Measurements from ENCODE around the gene DACH1.
"Not testable (repeated sequence)": the region's sequence is repeated elsewhere in the genome, so short reads cannot be mapped to it uniquely, and the experiment has no call there.

DACH1 gene

GRCh38 chr13:71851498-71852409, 15.2 kb downstream of the DACH1 start:
- no peak overlapping the region for H3K4me3 ChIP-seq (ENCODE audit: low read depth, low read length)
- no peak for DNase-seq (ENCODE audit: low read depth)
- no peak for TF ChIP-seq CTCF (conservative IDR thresholded peaks at IDR 0.05; ENCODE audit: low read depth, low read length)

- H3K4me3 ChIP-seq (ENCODE audit: low read depth, low read length) = no peak overlapping the region
- no peak for TF ChIP-seq CTCF (conservative IDR thresholded peaks at IDR 0.05; ENCODE audit: low read depth, low read length)
- DNase-seq (ENCODE audit: low read depth) = no peak
Observed at GRCh38 chr13:71842003-71842402, 25.0 kb downstream of the DACH1 start.

GRCh38 chr13:71838842-71839241, 28.2 kb downstream of the DACH1 start:
- DNase-seq (ENCODE audit: low read depth) = peak; percentile 28
- TF ChIP-seq CTCF (conservative IDR thresholded peaks at IDR 0.05; ENCODE audit: low read depth, low read length) = no peak
- H3K4me3 ChIP-seq (ENCODE audit: low read depth, low read length) = no peak overlapping the region

- not testable (repeated sequence) for H3K4me3 ChIP-seq (ENCODE audit: low read depth, low read length); DNase-seq (ENCODE audit: low read depth)
Observed at GRCh38 chr13:71837582-71837981, 29.4 kb downstream of the DACH1 start.

- no peak overlapping the region for H3K4me3 ChIP-seq (ENCODE audit: low read depth, low read length)
- DNase-seq (ENCODE audit: low read depth) = peak; percentile 41
- TF ChIP-seq CTCF (conservative IDR thresholded peaks at IDR 0.05; ENCODE audit: low read depth, low read length) = no peak
Observed at GRCh38 chr13:71831716-71832115, 35.3 kb downstream of the DACH1 start.

GRCh38 chr13:71830736-71831135, 36.3 kb downstream of the DACH1 start:
- TF ChIP-seq CTCF (conservative IDR thresholded peaks at IDR 0.05; ENCODE audit: low read depth, low read length) = no peak
- no peak for DNase-seq (ENCODE audit: low read depth)
- H3K4me3 ChIP-seq (ENCODE audit: low read depth, low read length) = no peak overlapping the region

- TF ChIP-seq CTCF (conservative IDR thresholded peaks at IDR 0.05; ENCODE audit: low read depth, low read length) = no peak
- no peak overlapping the region for H3K4me3 ChIP-seq (ENCODE audit: low read depth, low read length)
- no peak for DNase-seq (ENCODE audit: low read depth)
Observed at GRCh38 chr13:71830323-71830722, 36.7 kb downstream of the DACH1 start.
